GM18520 (cell line): ENCODE data around the gene SPTA1.
"Not testable (repeated sequence)": the region's sequence is repeated elsewhere in the genome, so short reads cannot be mapped to it uniquely, and the experiment has no call there.

Experiments
- ATAC-seq: cut with Tn5 transposase; IDR thresholded peaks from one replicate; pipeline ENCODE4 v1.9.1; 2021; ENCODE audit not compliant: unreplicated experiment

SPTA1 gene

DNA sequence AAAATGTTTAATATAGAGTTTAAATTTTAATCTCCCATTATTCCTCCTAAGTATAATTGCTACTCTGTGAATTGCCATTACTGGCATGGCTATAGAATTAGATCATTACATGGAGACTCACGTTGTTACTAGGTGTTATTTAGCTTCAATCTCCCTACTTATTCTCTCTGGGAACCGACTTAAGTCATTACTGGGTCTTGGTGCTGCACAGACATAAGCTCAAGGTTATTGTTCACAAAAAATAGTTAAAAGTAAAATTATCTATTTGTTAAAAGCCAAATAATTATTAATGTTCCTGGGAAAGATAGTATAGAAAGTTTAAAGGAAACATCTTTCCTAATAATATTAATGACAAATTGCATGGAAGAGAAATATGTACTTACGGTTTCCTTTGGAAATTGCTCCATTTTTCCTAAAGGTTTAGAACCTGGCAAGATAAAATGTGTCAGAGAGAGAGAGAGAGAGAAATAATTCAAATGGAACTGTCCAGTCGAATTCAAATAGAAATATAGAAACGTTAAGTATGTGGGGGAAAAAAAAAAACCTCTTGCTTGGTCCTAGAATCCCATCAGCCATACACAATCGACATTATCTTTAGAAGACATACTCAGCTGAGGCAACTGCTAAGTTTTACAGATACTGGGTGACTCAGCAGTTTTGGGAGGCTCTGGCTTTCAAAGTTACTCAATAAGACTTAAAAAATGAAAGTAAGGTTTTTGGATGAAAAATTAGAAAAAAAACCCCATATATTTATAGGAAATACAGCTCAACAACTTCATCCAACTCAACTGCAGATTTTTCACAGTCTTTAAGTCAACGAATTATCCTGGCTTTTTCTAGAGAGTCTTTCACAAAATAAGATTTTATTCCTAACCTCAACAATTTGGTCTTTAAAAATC is at the start of gene SPTA1:
SPTA1 (minus strand) TSS at position 605 of the 899 bp plus-strand sequence; CDS start at position 407, 198 bp downstream.
- ATAC-seq = no peak

DNA sequence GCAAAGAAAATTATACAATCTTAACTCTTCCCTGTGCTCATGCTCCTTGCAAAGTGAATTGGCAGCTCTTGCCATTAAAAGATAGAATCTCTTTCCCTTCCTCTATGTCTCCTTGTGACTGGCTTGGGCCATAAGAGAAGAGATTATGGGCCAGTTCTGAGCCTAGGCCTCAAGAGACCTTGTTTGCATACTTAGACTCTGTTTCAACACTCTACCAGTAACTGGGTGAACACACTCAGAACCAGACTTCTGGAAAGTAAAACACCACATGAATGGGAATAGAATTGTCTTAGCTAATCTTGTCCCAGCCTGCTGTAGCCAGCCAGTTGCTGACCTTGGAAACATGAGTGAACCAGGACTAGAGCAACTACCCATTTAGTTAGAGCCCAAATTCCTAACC is 49.3 kb upstream of the SPTA1 start:
- ATAC-seq = no peak

DNA sequence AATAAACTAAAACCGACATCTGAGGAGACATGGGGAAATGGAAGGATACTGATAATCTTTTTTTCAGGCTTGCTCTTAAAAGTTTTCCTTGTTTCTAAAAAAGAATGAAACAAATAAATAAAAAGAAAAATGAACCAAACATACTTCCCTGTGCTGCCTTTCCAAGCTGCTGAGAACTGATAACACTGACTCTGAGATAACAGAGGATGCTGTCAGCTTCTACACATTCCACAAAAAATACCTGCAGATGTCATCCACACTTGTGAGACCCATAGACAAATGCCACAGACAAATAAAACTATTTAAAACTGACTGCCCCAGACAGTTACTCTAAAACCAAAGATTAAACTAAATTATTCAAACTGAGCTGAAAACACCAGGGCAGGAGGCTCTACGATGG is 46.0 kb upstream of the SPTA1 start:
- no peak for ATAC-seq

DNA sequence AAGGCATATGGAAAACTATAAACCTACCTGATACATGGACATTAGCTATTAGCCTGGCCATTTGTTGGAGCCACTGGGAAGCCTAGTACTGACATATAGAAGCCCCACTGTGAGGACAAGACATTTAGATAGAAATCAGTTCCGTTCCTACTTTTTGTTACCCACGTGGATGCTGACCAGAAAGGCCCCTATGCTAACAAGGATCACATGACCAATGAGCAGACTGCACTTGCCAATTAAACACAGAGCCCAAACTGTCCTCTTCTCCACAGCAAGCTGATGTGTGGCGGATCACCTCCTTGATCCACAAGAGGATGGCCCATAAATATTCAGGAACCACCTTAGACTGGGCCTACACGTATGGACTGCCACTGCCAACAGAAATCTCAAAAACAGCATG is 45.2 kb upstream of the SPTA1 start:
- ATAC-seq = no peak

GRCh38 chr1:158730453-158730852 is 43.9 kb upstream of the SPTA1 start:
- ATAC-seq = no peak

- ATAC-seq = no peak
Measured at GRCh38 chr1:158728510-158729225, 42.2 kb upstream of the SPTA1 start.

- ATAC-seq = no peak
Measured at GRCh38 chr1:158724442-158724841, 37.9 kb upstream of the SPTA1 start.

DNA sequence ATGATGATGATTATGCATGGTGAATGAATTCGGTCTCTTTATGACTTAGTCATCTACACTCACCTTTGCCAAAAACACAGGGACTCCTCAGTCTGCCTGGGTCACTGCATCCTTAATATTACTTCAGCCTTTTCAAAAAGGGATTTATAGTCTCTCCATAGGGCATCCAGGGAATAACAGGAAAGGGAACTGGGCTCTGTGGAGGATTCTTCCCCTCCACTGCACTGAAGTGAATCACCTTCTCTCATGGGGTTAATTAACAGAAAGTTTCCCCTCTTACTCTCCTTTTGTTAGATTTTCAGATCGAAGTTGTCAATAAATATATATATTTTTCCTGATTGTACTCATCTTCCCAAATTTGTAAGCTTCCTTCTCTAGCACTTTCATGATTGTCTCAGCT is 34.1 kb upstream of the SPTA1 start, which contains the start of gene OR6K3:
OR6K3 (minus strand) TSS at position 101 of the 400 bp plus-strand sequence. CDS start 2,605 bp downstream, outside the sequence.
- ATAC-seq = no peak

- ATAC-seq = no peak
Measured at GRCh38 chr1:158719664-158720063, 33.1 kb upstream of the SPTA1 start.

DNA sequence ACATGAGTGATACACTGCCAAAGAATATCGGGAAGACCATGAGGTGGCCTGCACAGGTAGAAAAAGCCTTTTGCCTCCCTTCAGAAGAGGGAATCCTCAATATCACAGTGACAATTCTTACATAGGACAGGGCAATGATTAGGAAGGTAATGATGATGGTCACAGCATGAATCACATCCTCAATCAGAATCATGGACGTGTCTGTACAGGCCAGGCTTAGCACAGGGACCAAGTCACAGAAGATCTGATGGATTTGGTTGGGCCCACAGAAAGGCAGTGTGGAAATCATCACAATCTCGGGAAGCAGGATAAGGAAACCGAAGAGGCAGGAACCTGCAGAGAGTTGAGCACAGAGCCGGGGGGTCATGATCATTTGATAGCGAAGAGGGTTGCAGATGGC is 30.8 kb upstream of the SPTA1 start:
- ATAC-seq = no peak

DNA sequence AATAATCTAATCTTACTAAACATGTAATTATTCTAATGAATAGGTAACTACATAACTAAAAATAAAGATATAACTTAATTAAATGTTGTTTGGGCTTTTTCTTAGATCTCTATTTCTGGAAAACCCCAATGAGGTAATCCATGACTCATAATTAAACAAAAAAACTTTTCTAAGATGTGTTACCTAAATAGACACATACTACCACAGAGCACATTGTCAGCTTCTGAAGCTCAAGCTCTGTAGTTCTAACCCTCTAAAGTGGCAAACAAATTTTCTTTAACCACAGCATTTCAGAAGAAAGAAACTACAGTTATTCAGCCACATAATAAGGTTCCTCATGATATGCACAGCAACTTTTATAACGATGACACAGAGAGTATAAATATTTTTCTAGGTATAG is 29.8 kb upstream of the SPTA1 start:
- ATAC-seq = no peak

DNA sequence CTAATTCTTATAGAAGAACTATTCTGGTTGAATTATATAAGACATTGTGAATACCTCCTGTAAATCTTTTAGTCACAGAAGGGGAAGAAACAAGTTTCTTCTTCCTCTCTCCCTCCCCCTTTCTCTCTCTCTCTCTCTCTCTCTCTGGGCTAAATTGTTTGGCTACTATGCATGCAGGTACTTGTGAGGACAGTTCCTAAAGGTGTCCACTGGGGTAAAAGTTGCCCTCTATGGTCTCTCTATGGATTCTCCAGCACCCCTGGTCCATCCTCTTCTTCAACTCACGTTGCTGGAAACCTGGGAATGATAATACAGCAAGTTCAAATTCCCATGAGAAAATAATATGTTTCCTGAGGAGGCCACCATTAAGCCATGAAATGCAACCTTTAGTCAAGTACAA is 28.2 kb upstream of the SPTA1 start:
- ATAC-seq = no peak

GRCh38 chr1:158711098-158711497 is 24.6 kb upstream of the SPTA1 start:
- no peak for ATAC-seq

DNA sequence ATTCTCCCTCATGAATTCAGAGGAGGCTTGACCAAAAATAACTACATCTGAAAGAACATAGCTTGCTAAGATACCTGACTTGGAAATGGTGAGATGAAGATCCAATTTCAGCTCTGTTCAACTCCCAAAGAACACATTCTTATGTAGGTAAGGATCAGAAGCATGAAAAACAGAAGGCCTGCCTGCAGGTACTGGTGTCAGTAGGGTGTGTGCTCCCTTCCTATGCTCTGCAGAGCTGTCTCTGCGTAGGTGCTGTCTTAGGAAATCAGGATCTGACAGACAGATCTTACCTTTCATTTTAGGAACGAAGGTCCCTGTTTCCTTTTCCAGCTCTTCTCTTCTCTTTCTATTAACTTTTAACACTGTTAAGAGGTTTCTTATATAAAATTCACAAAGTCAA is 19.6 kb upstream of the SPTA1 start:
- no peak for ATAC-seq

GRCh38 chr1:158700552-158700951 is 14.0 kb upstream of the SPTA1 start, which contains the start of gene OR6K2:
Gene OR6K2, minus strand, starts transcription at chr1:158700652. Its CDS starts 0 bp downstream, at chr1:158700652.
- no peak for ATAC-seq

- no peak for ATAC-seq
Measured at GRCh38 chr1:158694596-158694995, 8.1 kb upstream of the SPTA1 start.

GRCh38 chr1:158692356-158692755 is 5.8 kb upstream of the SPTA1 start:
- no peak for ATAC-seq

DNA sequence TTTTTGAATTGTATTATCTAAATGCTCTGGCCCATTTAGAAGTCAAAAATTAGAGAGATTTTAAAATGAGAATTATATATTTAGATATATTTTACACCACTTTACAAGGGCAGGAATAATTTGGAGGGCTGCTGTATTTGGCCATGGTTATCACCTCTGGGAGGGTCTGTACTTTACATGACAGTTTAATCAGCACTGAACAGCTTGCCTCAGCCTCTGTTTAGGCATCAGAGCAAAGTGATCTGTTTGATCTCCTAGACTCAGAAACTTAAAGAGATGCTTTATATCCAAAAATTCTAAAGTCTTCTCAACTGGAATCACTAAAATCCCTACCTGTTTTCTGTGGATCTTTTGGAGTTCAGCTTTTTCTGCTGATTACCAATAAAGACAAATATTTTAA is 5.4 kb upstream of the SPTA1 start:
- ATAC-seq = no peak

GRCh38 chr1:158691149-158691548 is 4.6 kb upstream of the SPTA1 start:
- not testable (repeated sequence) for ATAC-seq

DNA sequence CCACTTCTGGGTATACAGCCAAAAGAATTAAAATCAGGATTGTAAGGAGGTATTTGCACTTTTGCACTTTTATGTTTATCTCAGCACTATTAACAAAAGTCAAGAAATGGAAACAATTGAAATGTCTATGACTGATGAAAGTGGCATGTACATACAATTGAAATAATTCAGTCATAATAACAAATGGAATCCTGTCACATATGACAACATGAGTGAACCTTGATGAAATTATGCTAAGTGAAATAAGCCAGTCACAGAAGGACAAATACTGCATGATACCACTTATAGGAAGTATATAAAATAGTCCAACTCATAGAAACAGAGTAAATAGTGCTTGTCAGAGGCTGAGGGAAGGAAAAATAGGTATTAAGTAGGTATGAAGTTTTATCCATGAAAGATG is 3.4 kb upstream of the SPTA1 start:
- no peak for ATAC-seq

DNA sequence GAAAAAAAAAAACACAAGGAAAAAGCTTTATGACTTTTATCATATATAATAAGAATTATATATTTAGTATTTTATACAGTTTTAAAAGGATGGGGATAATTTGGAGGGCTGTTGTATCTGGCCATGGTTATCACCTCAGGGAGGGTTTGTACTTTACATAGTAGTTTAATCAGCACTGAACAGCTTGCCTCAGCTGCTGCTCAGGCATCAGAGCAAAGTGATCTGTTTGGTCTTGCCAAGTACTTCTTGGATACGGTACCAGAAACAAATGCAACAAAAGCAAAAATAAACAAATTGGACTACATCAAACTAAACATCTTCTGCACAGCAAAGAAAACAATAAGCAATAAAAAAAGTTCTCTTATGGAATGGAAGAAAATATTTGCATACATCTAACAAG is 2.6 kb upstream of the SPTA1 start:
- no peak for ATAC-seq

DNA sequence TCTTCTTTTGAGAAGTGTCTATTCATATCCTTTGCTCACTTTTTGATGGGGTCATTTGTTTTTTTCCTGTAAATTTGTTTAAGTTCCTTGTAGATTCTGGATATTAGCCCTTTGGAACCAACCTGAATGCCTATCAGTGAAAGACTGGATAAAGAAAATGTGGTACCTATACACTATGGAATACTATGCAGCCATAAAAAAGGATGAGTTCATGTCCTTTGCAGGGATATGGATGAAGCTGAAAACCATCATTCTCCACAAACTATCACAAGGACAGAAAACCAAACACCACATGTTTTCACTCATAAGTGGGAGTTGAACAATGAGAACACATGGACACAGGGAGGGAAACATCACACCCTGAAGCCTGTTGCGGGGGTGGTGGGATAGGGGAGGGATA is 1.8 kb upstream of the SPTA1 start:
- ATAC-seq = not testable (repeated sequence)
